Stomach (tissue), 9 donors: ENCODE data around the gene PM20D2. TPM values are rescaled to one million over a fixed set of nuclear protein-coding genes. Genes with fewer than 3 reads are reported as not detected.
A peak's percentile ranks its signal among the peaks of the same experiment; 100 is the strongest.

Source experiments
- DNase-seq, 2 donors: peaks; one replicate each; pipeline versions ENCODE4 v3.0.0 to v3.0.0-alpha.2; 2013 to 2019
- H3K27ac ChIP-seq, 5 donors: fragments of 200-600 bp in 4 of 5; sonication (generic) in 4 of 5; one replicate each; pipeline ENCODE4 v1.5.1; 2013 to 2019; ENCODE audit warnings: mild to moderate bottlenecking in 1 of 5, moderate library complexity in 1 of 5
- H3K27me3 ChIP-seq, 3 donors: fragments of 200-600 bp; sonication (generic); one replicate each; pipeline ENCODE4 v1.5.1; 2017 to 2019; ENCODE audit warnings: mixed run types in 1 of 3
- H3K36me3 ChIP-seq, 4 donors: fragments of 200-600 bp; sonication (generic); 1 replicate in 3 of 4; 2 replicates in 1 of 4; pipeline ENCODE4 v1.5.1; 2016 to 2019
- H3K4me1 ChIP-seq, 4 donors: fragments of 200-600 bp; sonication (generic); one replicate each; pipeline ENCODE4 v1.5.1; 2016 to 2019
- H3K4me3 ChIP-seq, 4 donors: fragments of 200-600 bp; sonication (generic) in 3 of 4; one replicate each; pipeline ENCODE4 v1.5.1; 2016 to 2019; ENCODE audit warnings: mild to moderate bottlenecking in 1 of 4
- H3K9me3 ChIP-seq, 4 donors: fragments of 200-600 bp; sonication (generic); one replicate each; pipeline ENCODE4 v1.5.1; 2016 to 2019
- CTCF ChIP-seq, 7 experiments: fragments of 450-650 bp in 4 of 7; fragments of 200-600 bp in 3 of 7; sonication (generic) in 3 of 7; IDR thresholded peaks; one replicate each; pipeline ENCODE4 v1.5.1; 2016 to 2019; ENCODE audit warnings: antibody characterized with exemption in 7 of 7, control low read depth in 2 of 7, mild to moderate bottlenecking in 1 of 7
- EP300 ChIP-seq: sonication (generic); formaldehyde crosslinking; IDR thresholded peaks from one replicate; pipeline ENCODE4 v1.6.1; 2017; ENCODE audit warnings: antibody characterized with exemption
- POLR2A ChIP-seq, 4 donors: fragments of 450-650 bp; IDR thresholded peaks; one replicate each; pipeline ENCODE4 v1.6.1; 2016; ENCODE audit warnings: antibody characterized with exemption in 4 of 4, control low read depth in 2 of 4, mild to moderate bottlenecking in 1 of 4, moderate library complexity in 1 of 4
- POLR2AphosphoS5 ChIP-seq, 3 donors: sonication (generic); formaldehyde crosslinking; IDR thresholded peaks; one replicate each; pipeline ENCODE4 v1.6.1; 2016; ENCODE audit warnings: antibody characterized with exemption in 3 of 3
- WGBS, 5 donors: extraction: QIAGEN DNeasy Blood & Tissue Kit in 3 of 5; methylation state at CpG; one replicate each; pipeline versions ENCODE4 v1.1.5 to v1.1.7; 2013 to 2018; 5-methylcytosine and 5-hydroxymethylcytosine counted together
- intact Hi-C: fragments of 100-400 bp; cut with DNase I; formaldehyde crosslinking; loops from one replicate; pipeline ENCODE4 v1.15.1; 2023; ENCODE audit warnings: low total_unique reads
- polyA plus RNA-seq, 3 donors: library from polyadenylated mRNA; stranded (reverse); fragments of 200-250 nt; gene quantifications; one replicate each; pipeline ENCODE4 v1.2.3, GENCODE V29; 2013
- total RNA-seq, 5 donors: library from RNA; depleted of rRNA; stranded (reverse); fragments of >200 nt; gene quantifications; one replicate each; pipeline versions ENCODE4 v1.1.0 to v1.2.3, GENCODE V29; 2014 to 2016
- donor health status: healthy with polysubstance abuse.
- donor health status: Bipolar disorder and iron deficiency.
- donor health status: healthy.

Gene PM20D2
- total and polyA plus RNA-seq, 8 donors: 1.2 to 22.4 (median 5.6) TPM

DNA sequence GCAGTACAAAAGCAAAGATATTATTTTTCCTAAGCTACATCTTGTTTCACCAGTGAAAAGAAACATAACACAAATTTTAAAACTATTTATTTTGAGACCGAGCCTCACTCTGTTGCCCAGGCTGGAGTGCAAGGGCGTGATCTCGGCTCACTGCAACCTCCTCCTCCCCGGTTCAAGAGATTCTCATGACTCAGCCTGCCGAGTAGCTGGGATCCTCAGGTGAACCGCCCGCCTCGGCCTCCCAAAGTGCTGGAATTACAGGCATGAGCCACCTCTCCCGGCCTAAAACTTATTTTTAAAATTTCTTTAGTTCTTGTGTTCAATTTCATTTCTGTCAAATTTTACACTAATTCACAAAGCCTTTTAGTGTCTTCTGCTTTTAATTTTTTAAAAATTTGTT lies 33.9 kb upstream of the PM20D2 start:
- DNase-seq: no peak
- Histone ChIP-seq H3K27me3 (no peaks in the 10 kb centered on the region), H3K9me3 (no peaks in the 10 kb centered on the region), H3K4me3 (no peak overlapping the region), H3K36me3 (no peaks in the 10 kb centered on the region), H3K27ac (no peak overlapping the region), H3K4me1 (peaks cover 0 to 10% (median 7%) of the 10 kb centered on the region in 4 donors)
- intact Hi-C loops: loop anchor here (10.0 kb wide), 1 partner anchor 137 kb away; no protein-coding TSS in a partner anchor
- WGBS, 5 donors: 94 to 97% (median 96%) methylated on average over 9 of the region's 9 CpGs
- TF ChIP-seq CTCF (IDR thresholded peaks at IDR 0.05) (no peak), POLR2A (IDR thresholded peaks at IDR 0.05) (no peak), EP300 (no peak), POLR2AphosphoS5 (IDR thresholded peaks at IDR 0.05) (no peak)

- Histone ChIP-seq H3K27ac (peak overlapping the region in 1 of 5 donors; percentile 26), H3K36me3 (no peaks in the 10 kb centered on the region), H3K9me3 (no peaks in the 10 kb centered on the region), H3K27me3 (no peaks in the 10 kb centered on the region), H3K4me3 (peak overlapping the region in 3 of 4 donors; percentile 53 to 90 (median 82)), H3K4me1 (peaks cover 0 to 26% (median 18%) of the 10 kb centered on the region in 4 donors)
- 63 to 69% (median 65%) methylated on average over 6 of the region's 6 CpGs for WGBS, 5 donors
- intact Hi-C loops: loop anchor here (10.0 kb wide), 1 partner anchor 142 kb away; no protein-coding TSS in a partner anchor
- DNase-seq: no peak
- no peak for TF ChIP-seq CTCF (IDR thresholded peaks at IDR 0.05)
- no peak for TF ChIP-seq POLR2AphosphoS5 (IDR thresholded peaks at IDR 0.05)
- TF ChIP-seq EP300: no peak
- no peak for TF ChIP-seq POLR2A (IDR thresholded peaks at IDR 0.05)
Observed at GRCh38 chr6:89116702-89117101, 29.2 kb upstream of the PM20D2 start.

DNA sequence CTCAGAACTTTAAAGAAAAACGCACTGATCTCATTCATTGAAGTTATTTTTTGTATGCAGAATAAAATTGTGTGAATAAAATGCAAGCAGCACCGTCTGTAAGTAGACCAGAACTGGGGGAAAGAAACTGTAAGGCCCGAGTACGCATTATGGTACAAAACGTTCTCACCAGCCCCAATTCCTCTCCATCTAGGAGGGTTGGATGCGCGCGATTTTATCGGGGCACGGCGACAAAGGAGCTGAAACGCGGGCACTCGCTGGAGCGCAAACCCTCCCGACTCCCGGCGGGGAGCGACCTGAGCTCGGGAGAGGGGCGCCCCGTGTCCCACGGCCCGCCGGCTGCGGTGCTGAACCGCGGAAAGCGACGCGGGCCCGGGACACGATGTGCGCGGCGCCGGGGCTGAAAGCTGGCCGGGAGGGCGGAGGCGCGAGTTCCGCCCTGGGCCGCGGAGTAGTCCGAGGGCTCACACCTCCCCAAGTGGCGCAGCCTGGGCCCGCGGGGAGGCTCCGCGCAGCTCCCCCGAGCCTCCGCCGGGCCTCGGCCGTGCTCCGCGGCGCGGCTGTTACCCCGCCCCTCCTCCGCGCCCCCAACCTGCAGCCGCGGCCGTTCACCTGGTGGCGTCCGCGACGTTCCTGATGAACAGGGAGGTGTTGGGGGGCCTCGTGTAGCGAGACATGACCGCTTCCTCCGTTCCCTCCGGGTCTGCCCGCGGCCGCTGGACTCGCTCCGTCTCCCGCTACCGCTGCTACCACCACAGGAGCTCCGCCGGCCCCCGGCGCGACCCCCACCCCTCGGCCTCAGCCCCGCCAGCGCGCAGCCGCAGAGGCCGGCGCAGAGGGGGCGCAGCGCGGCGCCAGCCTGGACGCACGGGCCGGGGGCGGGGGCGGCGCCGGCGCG lies 28.4 kb upstream of the PM20D2 start, which contains the start of gene SRSF12:
SRSF12 (minus strand) TSS at position 861 of the 898 bp plus-strand sequence; CDS start at position 677, 184 bp downstream.
- no peaks in the 10 kb centered on the region for H3K9me3 ChIP-seq
- H3K27ac ChIP-seq: peak within 1 kb of the TSS in 4 of 5 donors; percentile 3 to 80 (median 46)
- WGBS, 5 donors: 0 to 2% (median 0%) methylated on average over 34 to 106 of the region's 106 CpGs
- H3K4me3 ChIP-seq: peak within 1 kb of the TSS; percentile 53 to 90 (median 76)
- peak; percentile 48 to 82 for DNase-seq
- peaks cover 0 to 26% (median 18%) of the 10 kb centered on the region in 4 donors for H3K4me1 ChIP-seq
- TF ChIP-seq POLR2AphosphoS5 (IDR thresholded peaks at IDR 0.05) (no peak), CTCF (IDR thresholded peaks at IDR 0.05) (no peak)
- H3K36me3 ChIP-seq: no peaks in the 10 kb centered on the region
- intact Hi-C loops: loop anchor here (10.0 kb wide), 1 partner anchor 143 kb away; no protein-coding TSS in a partner anchor
- no peaks in the 10 kb centered on the region for H3K27me3 ChIP-seq

DNA sequence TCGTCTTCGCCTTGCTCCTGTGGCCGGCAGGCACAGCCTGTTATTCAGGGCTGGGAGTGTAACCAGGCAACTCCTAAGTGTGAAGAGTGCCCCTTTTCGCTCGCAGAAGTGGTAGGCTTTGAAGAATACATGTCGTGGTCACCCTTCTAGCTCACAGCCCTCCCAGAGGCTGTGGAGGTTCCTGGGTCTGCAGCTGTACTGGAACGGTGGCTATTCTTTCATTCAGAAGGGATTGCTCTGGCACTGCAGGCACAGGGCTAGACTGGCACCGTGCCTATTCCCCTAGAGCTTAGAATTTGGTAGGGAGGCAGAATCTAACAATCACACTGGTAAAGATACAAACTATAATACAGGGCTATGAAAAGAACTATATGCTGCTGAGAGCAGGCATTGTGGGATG lies 26.9 kb upstream of the PM20D2 start:
- peak in 1 of 2 donors; percentile 41 for DNase-seq
- Histone ChIP-seq H3K27me3 (no peaks in the 10 kb centered on the region), H3K27ac (peak overlapping the region in 1 of 5 donors; percentile 80), H3K4me1 (peaks cover 0 to 26% (median 18%) of the 10 kb centered on the region in 4 donors), H3K9me3 (no peaks in the 10 kb centered on the region), H3K4me3 (no peak overlapping the region), H3K36me3 (no peaks in the 10 kb centered on the region)
- intact Hi-C loops: loop anchor here (10.0 kb wide), 1 partner anchor 144 kb away; no protein-coding TSS in a partner anchor
- WGBS, 5 donors: 72 to 79% (median 78%) methylated on average over 8 of the region's 8 CpGs
- TF ChIP-seq POLR2AphosphoS5 (IDR thresholded peaks at IDR 0.05): no peak
- no peak for TF ChIP-seq EP300
- TF ChIP-seq POLR2A (IDR thresholded peaks at IDR 0.05): no peak
- TF ChIP-seq CTCF (IDR thresholded peaks at IDR 0.05): no peak
